GM12874 (cell line): ENCODE measurements around the gene MAP1LC3B2.

ENCODE experiments used
- CTCF ChIP-seq: IDR thresholded peaks from 2 replicates; pipeline ENCODE4 v1.5.1; 2011; ENCODE audit warnings: low read depth, mild to moderate bottlenecking, control low read depth, low read length, moderate library complexity; ENCODE audit not compliant: insufficient read depth

Gene MAP1LC3B2

GRCh38 chr12:116545144-116545543 is 14.0 kb upstream of the MAP1LC3B2 start:
- no peak for TF ChIP-seq CTCF

GRCh38 chr12:116545936-116546335 is 13.2 kb upstream of the MAP1LC3B2 start:
- no peak for TF ChIP-seq CTCF

GRCh38 chr12:116547955-116548501 is 11.2 kb upstream of the MAP1LC3B2 start:
- TF ChIP-seq CTCF = no peak

- no peak for TF ChIP-seq CTCF
These were observed 9.2 kb upstream of the MAP1LC3B2 start for GRCh38 chr12:116549993-116550392.

- TF ChIP-seq CTCF = no peak
These were observed 8.0 kb upstream of the MAP1LC3B2 start for GRCh38 chr12:116551151-116551550.

- no peak for TF ChIP-seq CTCF
These were observed 7.6 kb upstream of the MAP1LC3B2 start for GRCh38 chr12:116551619-116551951.

- TF ChIP-seq CTCF = no peak
These were observed 7.0 kb upstream of the MAP1LC3B2 start for GRCh38 chr12:116551952-116552772.
